IMR-90 (cell line): ENCODE data around the gene NTNG2. TPM values are rescaled to one million over a fixed set of nuclear protein-coding genes. Genes with fewer than 3 reads are reported as not detected.

Experiments used
- ATAC-seq: fragments of 200-7000 bp; cut with Tn5 transposase; 2 replicates; pipeline ENCODE4 v1.9.1; 2020; ENCODE audit warnings: low read depth, mild to moderate bottlenecking, moderate library complexity
- BruUV-seq: library from RNA; stranded (reverse); fragments of 400-500 nt; replicated peaks from 2 replicates; lab custom pipeline; 2021; lab: Mats Ljungman, UMichigan
- CTCF ChIA-PET: fragments of 300-600 bp; formaldehyde crosslinking; extraction: SDS; loops from one replicate; lab custom pipeline; 2021; ENCODE audit warnings: antibody characterized with exemption; lab: Yijun Ruan, JAX
- POLR2A ChIA-PET: fragments of 300-600 bp; sonication (Branson Sonifier 250); formaldehyde crosslinking; loops from one replicate; lab custom pipeline; 2022; ENCODE audit warnings: antibody characterized with exemption; ENCODE audit not compliant: unreplicated experiment; lab: Charles Lee
- DNase-seq: peaks from one replicate; pipeline ENCODE4 v3.0.0; 2013
- H2AFZ ChIP-seq: replicated peaks from 2 replicates; pipeline ENCODE3; 2013; ENCODE audit warnings: low read length, mild to moderate bottlenecking; ENCODE audit not compliant: poor library complexity
- H2AK5ac ChIP-seq: 2 replicates; pipeline ENCODE4 v1.6.1; 2013; ENCODE audit warnings: low read depth, low read length, inconsistent platforms
- H2AK9ac ChIP-seq: replicated peaks from 2 replicates; pipeline ENCODE3; 2013; ENCODE audit warnings: mild to moderate bottlenecking, low read depth, low read length, moderate library complexity; ENCODE audit not compliant: poor library complexity
- H2BK120ac ChIP-seq: 2 replicates; pipeline ENCODE4 v1.6.1; 2013; ENCODE audit warnings: low read depth, low read length, inconsistent platforms
- H2BK15ac ChIP-seq: 3 replicates; pipeline ENCODE4 v1.6.1; 2013; ENCODE audit warnings: low read depth, low read length, inconsistent platforms
- H2BK20ac ChIP-seq: 2 replicates; pipeline ENCODE4 v1.6.1; 2013; ENCODE audit warnings: low read depth, mild to moderate bottlenecking, inconsistent platforms, low read length, moderate library complexity
- H2BK5ac ChIP-seq: 2 replicates; pipeline ENCODE4 v1.6.1; 2013; ENCODE audit warnings: mild to moderate bottlenecking, low read depth, low read length, inconsistent platforms; ENCODE audit not compliant: poor library complexity, severe bottlenecking
- H3K14ac ChIP-seq: replicated peaks from 2 replicates; pipeline ENCODE4 v1.6.1; 2013; ENCODE audit warnings: low read depth, low read length, inconsistent platforms
- H3K18ac ChIP-seq: 2 replicates; pipeline ENCODE4 v1.6.1; 2013; ENCODE audit warnings: low read depth, low read length, control low read depth
- H3K23ac ChIP-seq: 2 replicates; pipeline ENCODE4 v1.6.1; 2013; ENCODE audit warnings: low read depth, low read length, inconsistent platforms
- H3K27ac ChIP-seq: 2 replicates; pipeline ENCODE4 v1.5.1; 2013; ENCODE audit warnings: mild to moderate bottlenecking, control low read depth, low read length; ENCODE audit not compliant: insufficient read depth
- H3K27me3 ChIP-seq: 2 replicates; pipeline ENCODE4 v1.6.1; 2013; ENCODE audit warnings: low read length; ENCODE audit not compliant: control insufficient read depth, insufficient read depth
- H3K36me3 ChIP-seq: 2 replicates; pipeline ENCODE4 v1.6.1; 2013; ENCODE audit warnings: low read length, mixed read lengths; ENCODE audit not compliant: control insufficient read depth, insufficient read depth
- H3K4ac ChIP-seq: 2 replicates; pipeline ENCODE4 v1.6.1; 2013; ENCODE audit warnings: low read depth, low read length, inconsistent platforms
- H3K4me1 ChIP-seq: 2 replicates; pipeline ENCODE4 v1.6.1; 2013; ENCODE audit warnings: low read length, mixed read lengths; ENCODE audit not compliant: control insufficient read depth, insufficient read depth
- H3K4me2 ChIP-seq: 2 replicates; pipeline ENCODE4 v1.6.1; 2013; ENCODE audit warnings: low read depth, mild to moderate bottlenecking, control low read depth, low read length, moderate library complexity
- H3K4me3 ChIP-seq: 2 replicates; pipeline ENCODE4 v1.5.1; 2013; ENCODE audit warnings: low read depth, mild to moderate bottlenecking, control low read depth, low read length, moderate library complexity; ENCODE audit not compliant: insufficient read depth
- H3K56ac ChIP-seq: 2 replicates; pipeline ENCODE4 v1.6.1; 2013; ENCODE audit warnings: low read length, inconsistent platforms; ENCODE audit not compliant: insufficient read depth; ENCODE audit errors: extremely low read depth
- H3K79me1 ChIP-seq, 2 experiments: 2 replicates each; pipeline ENCODE4 v1.6.1; 2013; ENCODE audit warnings: low read length in 2 of 2, inconsistent platforms in 1 of 2, low read depth in 1 of 2
- H3K9ac ChIP-seq: 2 replicates; pipeline ENCODE4 v1.6.1; 2013; ENCODE audit warnings: low read depth, low read length, control low read depth
- H3K9me1 ChIP-seq: 2 replicates; pipeline ENCODE4 v1.6.1; 2013; ENCODE audit warnings: low read length, inconsistent platforms; ENCODE audit not compliant: insufficient read depth
- H3K9me3 ChIP-seq: 2 replicates; pipeline ENCODE4 v1.6.1; 2013; ENCODE audit warnings: low read length; ENCODE audit not compliant: control insufficient read depth, insufficient read depth
- H4K20me1 ChIP-seq: 2 replicates; pipeline ENCODE4 v1.6.1; 2013; ENCODE audit warnings: low read length, inconsistent platforms; ENCODE audit not compliant: insufficient read depth
- H4K5ac ChIP-seq: 2 replicates; pipeline ENCODE4 v1.6.1; 2013; ENCODE audit warnings: mild to moderate bottlenecking, low read depth, low read length, control low read depth
- H4K8ac ChIP-seq, 2 experiments: 2 replicates each; pipeline ENCODE4 v1.6.1; 2013; ENCODE audit warnings: low read depth in 2 of 2, low read length in 2 of 2, control low read depth in 1 of 2, inconsistent platforms in 1 of 2
- H4K91ac ChIP-seq: 2 replicates; pipeline ENCODE4 v1.6.1; 2013; ENCODE audit warnings: low read depth, low read length, inconsistent platforms; ENCODE audit not compliant: insufficient read depth
- BHLHE40 ChIP-seq: fragments of 150-350 bp; IDR thresholded peaks from 2 replicates; pipeline ENCODE4 v1.6.1; 2016; ENCODE audit warnings: mild to moderate bottlenecking, low read depth, low read length
- CEBPB ChIP-seq: IDR thresholded peaks from 2 replicates; pipeline ENCODE4 v1.6.1; 2012; ENCODE audit warnings: low read depth, low read length, improper control_type of control experiment
- CHD1 ChIP-seq: IDR thresholded peaks from 2 replicates; pipeline ENCODE4 v1.6.1; 2012; ENCODE audit warnings: low read depth, low read length, improper control_type of control experiment
- CTCF ChIP-seq: conservative IDR thresholded peaks from 2 replicates; pipeline ENCODE4 v1.5.1; 2012; ENCODE audit warnings: mild to moderate bottlenecking, low read depth, low read length, improper control_type of control experiment
- ELK1 ChIP-seq: fragments of 150-350 bp; IDR thresholded peaks from 2 replicates; pipeline ENCODE4 v1.6.1; 2016; ENCODE audit warnings: low read depth, mild to moderate bottlenecking, low read length, moderate library complexity, borderline replicate concordance
- FOS ChIP-seq: fragments of 150-350 bp; IDR thresholded peaks from 2 replicates; pipeline ENCODE4 v1.6.1; 2016; ENCODE audit warnings: low read depth, low read length
- MAFK ChIP-seq: IDR thresholded peaks from 2 replicates; pipeline ENCODE4 v1.6.1; 2012; ENCODE audit warnings: low read depth, low read length, improper control_type of control experiment
- MAZ ChIP-seq: IDR thresholded peaks from 2 replicates; pipeline ENCODE4 v1.6.1; 2012; ENCODE audit warnings: low read depth, mild to moderate bottlenecking, low read length, improper control_type of control experiment, moderate library complexity, borderline replicate concordance
- MXI1 ChIP-seq: IDR thresholded peaks from 2 replicates; pipeline ENCODE4 v1.6.1; 2012; ENCODE audit warnings: low read depth, mild to moderate bottlenecking, low read length, moderate library complexity, borderline replicate concordance
- NFE2L2 ChIP-seq: fragments of 150-350 bp; IDR thresholded peaks from 2 replicates; pipeline ENCODE4 v1.6.1; 2016; ENCODE audit warnings: low read depth, mild to moderate bottlenecking, low read length
- POLR2A ChIP-seq: IDR thresholded peaks from 2 replicates; pipeline ENCODE4 v1.6.1; 2012; ENCODE audit warnings: mild to moderate bottlenecking, low read depth, low read length
- RAD21 ChIP-seq: IDR thresholded peaks from 2 replicates; pipeline ENCODE4 v1.6.1; 2012; ENCODE audit warnings: low read length, improper control_type of control experiment
- RCOR1 ChIP-seq: IDR thresholded peaks from 2 replicates; pipeline ENCODE4 v1.6.1; 2012; ENCODE audit warnings: mild to moderate bottlenecking, low read length, improper control_type of control experiment; ENCODE audit not compliant: insufficient replicate concordance
- RFX5 ChIP-seq: IDR thresholded peaks from 2 replicates; pipeline ENCODE4 v1.8.0; 2012; ENCODE audit warnings: low read depth, mild to moderate bottlenecking, low read length, moderate library complexity
- WGBS, 2 experiments: methylation state at CpG; one replicate each; pipeline versions ENCODE4 v1.1.5 to v1.1.7; 2013; ENCODE audit warnings: missing lambda C conversion rate in 2 of 2; ENCODE audit not compliant: insufficient read length in 1 of 2; ENCODE audit errors: extremely low coverage in 2 of 2; 5-methylcytosine and 5-hydroxymethylcytosine counted together
- dilution Hi-C: fragments of 300-500 bp; cut with HindIII; formaldehyde crosslinking; loops from one replicate; pipeline ENCODE4 v1.14.3; 2018; ENCODE audit warnings: low sequenced_read_pairs; ENCODE audit not compliant: unreplicated experiment
- in situ Hi-C: fragments of 300-500 bp; cut with MboI; formaldehyde crosslinking; loops from 3 replicates; pipeline ENCODE4 v1.14.3; 2019; ENCODE audit warnings: low sequenced_read_pairs, inconsistent platforms, mixed read lengths
- intact Hi-C: fragments of 100-400 bp; cut with micrococcal nuclease; formaldehyde crosslinking; loops from 2 replicates; pipeline ENCODE4 v1.10.0; 2022
- polyA plus RNA-seq, 3 experiments: library from polyadenylated mRNA; depleted of rRNA; stranded (reverse); fragments of >200 nt; gene quantifications; 2 replicates each; pipeline ENCODE4 v1.2.3, GENCODE V29; 2012; ENCODE audit warnings: low replicate concordance in 1 of 3
- total RNA-seq: library from RNA; depleted of rRNA; stranded (reverse); fragments of >200 nt; gene quantifications from 2 replicates; pipeline ENCODE4 v1.2.3, GENCODE V29; 2012
- TF ChIP-seq, protein P1 (sequence below): fragments of 150-350 bp; IDR thresholded peaks from 2 replicates; pipeline ENCODE4 v1.6.1; 2017; ENCODE audit warnings: mild to moderate bottlenecking, antibody characterized with exemption, low read length, low read depth

Gene NTNG2
- total and polyA plus RNA-seq, 2 of the 4 experiments (the other 2 are of a cell fraction): 0.54 to 0.84 TPM

- Histone ChIP-seq H3K4me1 (peaks cover 5% of the 10 kb centered on the region), H2BK20ac (no peak overlapping the region), H2AK5ac (no peak overlapping the region), H3K9ac (no peak overlapping the region), H3K4me2 (no peak overlapping the region), H3K79me1 (no peaks in the 10 kb centered on the region), H4K5ac (no peak overlapping the region), H3K23ac (no peak overlapping the region), H3K4ac (no peak overlapping the region), H2AFZ (no peak overlapping the region), H3K27me3 (peaks cover 56% of the 10 kb centered on the region; the same call in 1 of the 2 replicates), H2AK9ac (no peak overlapping the region), H3K14ac (no peak overlapping the region), H2BK5ac (no peak overlapping the region), H3K9me1 (no peaks in the 10 kb centered on the region), H3K9me3 (no peaks in the 10 kb centered on the region), H3K27ac (no peak overlapping the region), H4K20me1 (peaks cover 10% of the 10 kb centered on the region), H4K91ac (no peak overlapping the region), H4K8ac (no peak overlapping the region), H2BK15ac (no peak overlapping the region), H3K18ac (no peak overlapping the region), H3K36me3 (no peaks in the 10 kb centered on the region), H3K56ac (no peak overlapping the region), H3K4me3 (no peak overlapping the region), H2BK120ac (no peak overlapping the region)
- ChIA-PET CTCF (interaction anchor here (0.6 to 1.0 kb wide), 3 partner anchors 14 to 476 kb away, joined by 3 read pairs; no protein-coding TSS in a partner anchor), POLR2A (no interaction called here)
- TF ChIP-seq NFE2L2: no peak
- no peak for TF ChIP-seq POLR2A
- no peak for TF ChIP-seq MAFK
- TF ChIP-seq FOS: no peak
- TF ChIP-seq ELK1: no peak
- no peak for TF ChIP-seq CEBPB
- no peak for TF ChIP-seq RCOR1
- no peak for TF ChIP-seq MXI1
- TF ChIP-seq, protein P1, sequence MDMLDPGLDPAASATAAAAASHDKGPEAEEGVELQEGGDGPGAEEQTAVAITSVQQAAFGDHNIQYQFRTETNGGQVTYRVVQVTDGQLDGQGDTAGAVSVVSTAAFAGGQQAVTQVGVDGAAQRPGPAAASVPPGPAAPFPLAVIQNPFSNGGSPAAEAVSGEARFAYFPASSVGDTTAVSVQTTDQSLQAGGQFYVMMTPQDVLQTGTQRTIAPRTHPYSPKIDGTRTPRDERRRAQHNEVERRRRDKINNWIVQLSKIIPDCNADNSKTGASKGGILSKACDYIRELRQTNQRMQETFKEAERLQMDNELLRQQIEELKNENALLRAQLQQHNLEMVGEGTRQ: no peak
- TF ChIP-seq CHD1: no peak
- TF ChIP-seq RAD21: no peak
- TF ChIP-seq CTCF: no peak
- no peak for TF ChIP-seq BHLHE40
- no peak for TF ChIP-seq RFX5
- no peak for TF ChIP-seq MAZ
- BruUV-seq: no TSS peak
- in situ Hi-C loops (no loop called here), intact Hi-C loops (no loop called here), dilution Hi-C loops (no loop called here)
- ATAC-seq: no peak
- 78% methylated on average over 11 of the region's 19 CpGs; no CpG with 5 or more reads in 1 of the 2 experiments for WGBS, 2 experiments
- DNase-seq: no peak
These were observed 77.1 kb downstream of the NTNG2 start for GRCh38 chr9:132238992-132239391.
